Large intestine (tissue), 3 donors: ENCODE measurements around the gene NSMCE3. TPM values are rescaled to one million over a fixed set of nuclear protein-coding genes. Genes with fewer than 3 reads are reported as not detected.
A peak's percentile ranks its signal among the peaks of the same experiment; 100 is the strongest.

Experiments used
- DNase-seq, 2 donors: peaks; one replicate each; pipeline versions ENCODE4 v3.0.0 to v3.0.0-alpha.2; 2013
- H3K27ac ChIP-seq: one replicate; pipeline ENCODE4 v1.5.1; 2013; ENCODE audit warnings: low read length
- H3K27me3 ChIP-seq: 2 replicates; pipeline ENCODE4 v1.6.1; 2013; ENCODE audit warnings: low read length; ENCODE audit not compliant: control insufficient read depth, insufficient read depth
- H3K36me3 ChIP-seq: 2 replicates; pipeline ENCODE4 v1.6.1; 2013; ENCODE audit warnings: low read length; ENCODE audit not compliant: control insufficient read depth, insufficient read depth
- H3K4me1 ChIP-seq: one replicate; pipeline ENCODE4 v1.6.1; 2013; ENCODE audit warnings: low read length; ENCODE audit not compliant: control insufficient read depth, insufficient read depth
- H3K4me3 ChIP-seq: one replicate; pipeline ENCODE4 v1.5.1; 2013; ENCODE audit warnings: low read length
- H3K9me3 ChIP-seq: one replicate; pipeline ENCODE4 v1.6.1; 2013; ENCODE audit warnings: mild to moderate bottlenecking, low read depth, low read length, moderate library complexity; ENCODE audit not compliant: control insufficient read depth
- WGBS: methylation state at CpG from one replicate; pipeline ENCODE4 v1.1.5; 2013; ENCODE audit warnings: low lambda C conversion rate; ENCODE audit not compliant: insufficient coverage; 5-methylcytosine and 5-hydroxymethylcytosine counted together
- polyA plus RNA-seq: library from polyadenylated mRNA; unstranded; fragments of 120-200 nt; gene quantifications from one replicate; pipeline ENCODE4 v1.2.1, GENCODE V29; 2013

Gene NSMCE3
- polyA plus RNA-seq, 1 donor: 5.8 TPM

DNA sequence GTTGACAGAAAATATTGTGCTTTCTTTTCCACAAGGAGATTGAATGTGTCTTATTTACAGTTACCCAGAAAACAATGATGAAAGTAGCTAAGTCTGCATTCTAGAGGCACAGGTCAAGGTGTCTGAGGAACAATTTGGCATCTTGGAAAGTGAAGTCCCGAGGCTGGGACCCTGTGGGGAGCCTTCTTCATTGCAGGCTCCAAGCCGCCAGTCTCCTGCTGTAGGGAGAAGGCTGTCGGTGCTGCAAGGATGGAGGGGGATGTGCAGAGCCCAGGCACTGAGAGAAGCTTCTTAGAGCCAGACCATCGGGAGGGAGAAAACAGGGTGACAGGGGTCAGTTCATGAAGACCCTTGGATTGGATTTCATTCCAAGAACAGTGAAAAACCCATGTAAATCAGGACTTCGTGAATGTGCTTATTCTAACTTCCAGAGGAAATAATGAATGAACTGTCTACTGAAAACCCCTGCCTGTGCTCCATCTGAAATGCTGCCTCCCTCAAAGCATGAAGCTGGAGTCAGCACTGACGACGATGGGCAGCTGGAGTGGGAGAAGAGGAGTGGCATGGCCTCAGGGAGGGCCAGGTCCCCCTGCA lies 25.2 kb upstream of the NSMCE3 start:
- Histone ChIP-seq H3K4me1 (no peaks in the 10 kb centered on the region), H3K9me3 (no peaks in the 10 kb centered on the region), H3K27ac (no peak overlapping the region), H3K36me3 (no peaks in the 10 kb centered on the region), H3K27me3 (no peaks in the 10 kb centered on the region), H3K4me3 (no peak overlapping the region)
- no peak for DNase-seq
- WGBS: no CpG with 5 or more reads among the region's 7 CpGs

DNA sequence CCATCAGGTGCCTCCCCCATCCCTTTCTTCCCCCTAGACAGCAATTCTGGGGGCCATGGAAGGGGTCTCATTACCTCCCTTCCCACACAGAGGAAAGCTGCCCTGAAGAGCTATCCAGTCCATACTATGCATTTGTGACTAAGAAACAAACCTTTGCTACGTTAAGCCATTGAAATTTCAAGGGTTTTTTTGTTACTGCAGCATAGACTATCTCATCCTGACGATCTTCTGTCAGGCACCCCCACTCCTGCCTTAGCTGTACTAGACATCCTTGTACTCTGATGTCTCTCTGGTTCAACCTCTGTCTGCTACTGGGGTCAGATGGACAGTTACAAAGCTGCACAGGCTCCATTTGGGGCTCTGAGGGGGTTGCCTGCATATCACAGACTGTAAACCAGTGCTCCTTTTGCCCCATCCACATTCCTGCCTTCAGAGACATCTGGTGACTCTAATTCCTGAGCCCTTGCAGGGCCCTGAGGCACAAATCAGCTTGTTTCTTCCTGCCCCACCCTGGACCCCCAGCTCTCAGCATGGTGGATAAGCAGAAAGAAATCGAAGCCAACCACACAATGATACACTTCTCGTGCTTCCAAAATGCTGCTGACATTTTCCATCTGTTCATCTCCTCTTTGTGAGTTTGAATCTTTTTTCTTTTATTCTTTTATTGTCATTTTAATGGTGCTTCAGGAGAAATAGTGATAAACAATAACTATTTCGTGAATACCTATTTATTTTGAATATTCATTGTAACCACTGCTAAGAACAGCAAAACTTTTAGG lies 21.6 kb upstream of the NSMCE3 start:
- DNase-seq: no peak
- Histone ChIP-seq H3K4me3 (no peak overlapping the region), H3K27me3 (no peaks in the 10 kb centered on the region), H3K4me1 (no peaks in the 10 kb centered on the region), H3K9me3 (no peaks in the 10 kb centered on the region), H3K36me3 (no peaks in the 10 kb centered on the region), H3K27ac (no peak overlapping the region)
- 86% methylated on average over 3 of the region's 5 CpGs for WGBS

- Histone ChIP-seq H3K4me1 (no peaks in the 10 kb centered on the region), H3K9me3 (no peaks in the 10 kb centered on the region), H3K27me3 (no peaks in the 10 kb centered on the region), H3K27ac (no peak overlapping the region), H3K4me3 (no peak overlapping the region), H3K36me3 (no peaks in the 10 kb centered on the region)
- 100% methylated on average over 1 of the region's 3 CpGs for WGBS
- no peak for DNase-seq
Observed at GRCh38 chr15:29289173-29289572, 19.6 kb upstream of the NSMCE3 start.

GRCh38 chr15:29285386-29285785 lies 15.8 kb upstream of the NSMCE3 start:
- H3K36me3 ChIP-seq: no peaks in the 10 kb centered on the region
- H3K27me3 ChIP-seq: no peaks in the 10 kb centered on the region
- no peak for DNase-seq

DNA sequence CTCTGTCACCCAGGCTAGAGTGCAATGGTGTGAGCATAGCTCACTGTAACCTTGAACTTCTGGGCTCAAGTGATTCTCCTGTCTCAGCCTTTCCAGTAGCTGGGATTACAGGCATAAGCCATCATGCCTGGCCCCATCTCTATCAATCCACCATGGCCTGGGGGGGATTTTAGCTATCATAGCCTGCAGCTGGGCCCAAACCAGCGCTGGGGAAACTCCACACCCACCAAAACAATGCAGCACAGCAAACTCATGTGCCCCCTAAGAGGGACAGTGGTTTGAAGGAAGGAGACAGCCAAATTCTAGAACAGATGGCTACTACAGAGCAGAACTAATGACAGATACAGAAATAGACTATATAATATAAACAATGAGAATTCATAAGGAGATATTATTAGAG lies 13.8 kb upstream of the NSMCE3 start:
- no peaks in the 10 kb centered on the region for H3K9me3 ChIP-seq
- H3K4me1 ChIP-seq: no peaks in the 10 kb centered on the region
- no peak overlapping the region for H3K27ac ChIP-seq
- no peak for DNase-seq
- H3K36me3 ChIP-seq: no peaks in the 10 kb centered on the region
- H3K27me3 ChIP-seq: no peaks in the 10 kb centered on the region
- no peak overlapping the region for H3K4me3 ChIP-seq
- WGBS: no CpG with 5 or more reads among the region's 1 CpG

More at GRCh38 chr15:29285386-29285785, 15.8 kb upstream of the NSMCE3 start:
- H3K4me3 ChIP-seq: no peak overlapping the region
- no peak overlapping the region for H3K27ac ChIP-seq
- no peaks in the 10 kb centered on the region for H3K9me3 ChIP-seq
- H3K4me1 ChIP-seq: no peaks in the 10 kb centered on the region

DNA sequence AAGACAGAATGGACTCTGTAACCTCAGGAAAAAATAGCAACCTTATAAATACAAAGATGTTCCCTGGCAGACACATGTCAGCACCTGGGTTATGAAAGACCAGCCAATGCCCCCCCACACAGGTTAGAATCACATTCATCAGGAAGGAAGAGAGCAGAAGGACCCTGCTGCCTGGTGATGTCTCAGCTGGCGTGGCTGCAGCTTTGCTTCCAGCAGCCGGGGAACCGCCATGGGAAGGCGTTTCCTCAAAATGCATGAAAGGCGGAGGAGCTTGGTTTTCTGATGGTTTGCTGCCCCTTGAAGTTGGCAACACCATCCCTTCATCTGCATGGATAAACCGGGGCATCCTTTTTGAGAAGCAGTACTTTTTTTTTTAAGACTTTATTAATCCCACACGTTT lies 10.9 kb upstream of the NSMCE3 start:
- Histone ChIP-seq H3K4me3 (no peak overlapping the region), H3K4me1 (no peaks in the 10 kb centered on the region), H3K9me3 (no peaks in the 10 kb centered on the region), H3K27me3 (no peaks in the 10 kb centered on the region), H3K27ac (no peak overlapping the region), H3K36me3 (no peaks in the 10 kb centered on the region)
- DNase-seq: no peak
- no CpG with 5 or more reads among the region's 7 CpGs for WGBS

DNA sequence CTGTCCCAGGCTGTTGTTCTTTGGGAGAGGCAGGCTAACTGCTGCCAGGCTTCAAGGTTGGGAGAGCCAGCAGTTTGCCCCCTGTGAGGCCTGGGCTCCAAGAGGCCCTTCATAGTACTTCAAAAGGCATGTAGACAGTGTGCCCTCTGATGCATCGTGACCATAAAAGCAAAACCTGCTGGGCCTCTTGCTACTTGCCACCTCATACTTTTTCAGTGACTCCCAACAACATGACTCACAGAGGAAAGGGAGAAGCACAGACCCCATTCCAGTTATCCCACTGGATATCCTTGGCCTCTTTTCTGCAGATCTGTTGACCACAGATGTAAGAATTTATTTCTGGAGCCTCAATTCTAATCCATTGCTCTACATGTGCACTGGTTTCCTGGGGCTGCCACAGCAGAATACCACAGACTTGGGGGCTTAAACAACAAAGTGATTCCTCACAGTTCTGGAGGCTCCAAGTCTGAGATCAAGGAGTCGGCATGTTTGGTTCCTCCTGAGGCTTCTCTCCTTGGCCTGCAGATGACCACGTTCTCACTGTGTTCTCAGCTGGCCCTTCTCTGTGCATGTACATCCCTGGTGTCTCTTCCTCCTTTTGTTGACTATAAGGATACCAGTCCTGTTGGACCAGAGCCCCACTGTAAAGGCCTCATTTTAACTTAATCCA lies 8.9 kb upstream of the NSMCE3 start:
- no peak overlapping the region for H3K27ac ChIP-seq
- no CpG with 5 or more reads among the region's 3 CpGs for WGBS
- H3K27me3 ChIP-seq: no peaks in the 10 kb centered on the region
- no peaks in the 10 kb centered on the region for H3K9me3 ChIP-seq
- no peak overlapping the region for H3K4me3 ChIP-seq
- DNase-seq: no peak
- no peaks in the 10 kb centered on the region for H3K36me3 ChIP-seq
- no peaks in the 10 kb centered on the region for H3K4me1 ChIP-seq

- H3K4me3 ChIP-seq: no peak overlapping the region
- H3K9me3 ChIP-seq: no peaks in the 10 kb centered on the region
- no peak for DNase-seq
- H3K36me3 ChIP-seq: no peaks in the 10 kb centered on the region
- no CpG with 5 or more reads among the region's 2 CpGs for WGBS
- no peak overlapping the region for H3K27ac ChIP-seq
- no peaks in the 10 kb centered on the region for H3K4me1 ChIP-seq
- H3K27me3 ChIP-seq: no peaks in the 10 kb centered on the region
Observed at GRCh38 chr15:29276366-29276765, 6.7 kb upstream of the NSMCE3 start.

DNA sequence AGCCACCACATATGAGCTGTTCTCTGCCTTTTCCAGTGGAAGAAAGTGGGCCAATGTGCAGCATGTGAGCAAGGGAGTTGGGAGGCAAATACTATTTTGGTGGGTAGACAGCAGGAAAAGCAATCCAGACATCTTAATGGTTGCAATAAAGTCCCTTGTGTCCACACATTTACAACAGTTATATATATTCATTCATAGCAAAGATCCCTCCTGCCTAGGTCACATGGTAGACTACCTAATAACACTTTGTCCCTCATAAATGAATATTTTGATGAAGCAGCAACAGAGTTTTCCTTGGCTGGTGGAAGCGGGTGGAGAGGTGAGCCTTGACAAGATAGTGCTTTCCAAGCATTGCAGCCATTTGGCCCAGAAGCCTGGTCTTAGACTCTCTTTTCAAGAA lies 6.2 kb upstream of the NSMCE3 start:
- DNase-seq: peak in 1 of 2 donors; percentile 15
- no peak overlapping the region for H3K4me3 ChIP-seq
- no peaks in the 10 kb centered on the region for H3K36me3 ChIP-seq
- no peaks in the 10 kb centered on the region for H3K9me3 ChIP-seq
- H3K27me3 ChIP-seq: no peaks in the 10 kb centered on the region
- H3K27ac ChIP-seq: no peak overlapping the region
- 50% methylated on average over 1 of the region's 1 CpG for WGBS
- no peaks in the 10 kb centered on the region for H3K4me1 ChIP-seq

GRCh38 chr15:29274946-29275345 lies 5.3 kb upstream of the NSMCE3 start:
- H3K36me3 ChIP-seq: no peaks in the 10 kb centered on the region
- H3K4me3 ChIP-seq: no peak overlapping the region
- no peaks in the 10 kb centered on the region for H3K4me1 ChIP-seq
- no peaks in the 10 kb centered on the region for H3K27me3 ChIP-seq
- H3K27ac ChIP-seq: no peak overlapping the region
- 90% methylated on average over 3 of the region's 3 CpGs for WGBS
- DNase-seq: no peak
- H3K9me3 ChIP-seq: no peaks in the 10 kb centered on the region
